Loucy (cell line): Measurements from ENCODE around the gene AP3D1.

Experiments
- H2AFZ ChIP-seq: fragments of 200-600 bp; sonication (generic); 2 replicates; pipeline ENCODE4 v1.6.0; 2016; ENCODE audit warnings: antibody characterized with exemption, mild to moderate bottlenecking, low read length, moderate library complexity
- H3F3A ChIP-seq: fragments of 200-600 bp; 2 replicates; pipeline ENCODE4 v1.6.0; 2016; ENCODE audit warnings: antibody characterized with exemption, low read depth, mild to moderate bottlenecking
- H3K27me3 ChIP-seq: fragments of 200-600 bp; sonication (generic); 2 replicates; pipeline ENCODE4 v1.6.1; 2014; ENCODE audit warnings: low read length, mild to moderate bottlenecking; ENCODE audit not compliant: insufficient read depth, poor library complexity, severe bottlenecking
- H3K36me3 ChIP-seq: fragments of 200-600 bp; sonication (generic); 2 replicates; pipeline ENCODE4 v1.6.1; 2016; ENCODE audit warnings: low read length; ENCODE audit not compliant: insufficient read depth
- H3K4me1 ChIP-seq: fragments of 200-600 bp; sonication (generic); 2 replicates; pipeline ENCODE4 v1.5.1; 2014; ENCODE audit warnings: low read length, mild to moderate bottlenecking; ENCODE audit not compliant: insufficient read depth, poor library complexity, severe bottlenecking
- H3K4me2 ChIP-seq: fragments of 200-600 bp; sonication (generic); 2 replicates; pipeline ENCODE4 v1.6.0; 2014; ENCODE audit warnings: antibody characterized with exemption, low read length, low read depth, mild to moderate bottlenecking; ENCODE audit not compliant: poor library complexity, severe bottlenecking
- H3K4me3 ChIP-seq: fragments of 200-600 bp; sonication (generic); 2 replicates; pipeline ENCODE4 v1.5.1; 2014; ENCODE audit warnings: low read length, mild to moderate bottlenecking, mixed read lengths; ENCODE audit not compliant: poor library complexity, severe bottlenecking
- H3K79me2 ChIP-seq: fragments of 200-600 bp; sonication (generic); 2 replicates; pipeline ENCODE4 v1.6.1; 2014; ENCODE audit warnings: low read length; ENCODE audit not compliant: insufficient read depth
- H3K9ac ChIP-seq: fragments of 200-600 bp; sonication (generic); 2 replicates; pipeline ENCODE4 v1.6.0; 2014; ENCODE audit warnings: mild to moderate bottlenecking, low read depth, low read length, moderate library complexity; ENCODE audit not compliant: poor library complexity, severe bottlenecking
- H3K9me2 ChIP-seq: fragments of 200-600 bp; sonication (generic); replicated peaks from 2 replicates; pipeline ENCODE4 v1.6.1; 2016; ENCODE audit warnings: low read depth, low read length, mixed read lengths
- H3K9me3 ChIP-seq: fragments of 200-600 bp; sonication (generic); 2 replicates; pipeline ENCODE4 v1.6.1; 2014; ENCODE audit warnings: mild to moderate bottlenecking, antibody characterized with exemption, low read length, low read depth; ENCODE audit not compliant: insufficient read depth
- H4K20me1 ChIP-seq: fragments of 200-600 bp; sonication (generic); 2 replicates; pipeline ENCODE4 v1.6.0; 2014; ENCODE audit warnings: antibody characterized with exemption, low read length, mild to moderate bottlenecking; ENCODE audit not compliant: insufficient read depth, poor library complexity, severe bottlenecking
- CTCF ChIP-seq: fragments of 200-600 bp; sonication (generic); conservative IDR thresholded peaks from 2 replicates; pipeline ENCODE4 v1.5.1; 2014; ENCODE audit warnings: mild to moderate bottlenecking, antibody characterized with exemption, low read length
- EZH2phosphoT487 ChIP-seq: fragments of 200-600 bp; IDR thresholded peaks from 2 replicates; pipeline ENCODE4 v1.6.1; 2018; ENCODE audit warnings: antibody characterized with exemption, mild to moderate bottlenecking, moderate library complexity, borderline replicate concordance

The AP3D1 gene

GRCh38 chr19:2187159-2187558 is 35.8 kb upstream of the AP3D1 start:
- Histone ChIP-seq H3K27me3 (no peaks in the 10 kb centered on the region), H3K79me2 (peaks cover 75% of the 10 kb centered on the region), H4K20me1 (peaks cover 51% of the 10 kb centered on the region), H2AFZ (no peak overlapping the region), H3K4me2 (no peak overlapping the region), H3K4me1 (no peaks in the 10 kb centered on the region), H3K4me3 (no peak overlapping the region), H3K9ac (no peak overlapping the region), H3K9me2 (no peaks in the 10 kb centered on the region), H3K9me3 (no peaks in the 10 kb centered on the region), H3F3A (no peaks in the 10 kb centered on the region), H3K36me3 (peaks cover 91% of the 10 kb centered on the region; the same call in 1 of the 2 replicates)
- TF ChIP-seq CTCF (no peak), EZH2phosphoT487 (no peak)

GRCh38 chr19:2186071-2186846 is 34.9 kb upstream of the AP3D1 start:
- peaks cover 83% of the 10 kb centered on the region for H3K79me2 ChIP-seq
- H3K9ac ChIP-seq, result no peak overlapping the region
- H3K9me2 ChIP-seq, result no peaks in the 10 kb centered on the region

GRCh38 chr19:2185734-2186070 is 34.3 kb upstream of the AP3D1 start:
- Histone ChIP-seq H3K36me3 (peaks cover 86% of the 10 kb centered on the region; the same call in 1 of the 2 replicates), H3F3A (no peaks in the 10 kb centered on the region), H3K9me3 (no peaks in the 10 kb centered on the region), H3K9me2 (no peaks in the 10 kb centered on the region), H3K4me1 (no peaks in the 10 kb centered on the region), H3K9ac (no peak overlapping the region), H3K27me3 (no peaks in the 10 kb centered on the region), H4K20me1 (peaks cover 59% of the 10 kb centered on the region), H3K4me2 (no peak overlapping the region), H2AFZ (no peak overlapping the region), H3K79me2 (peaks cover 89% of the 10 kb centered on the region), H3K4me3 (no peak overlapping the region)
- TF ChIP-seq CTCF (no peak), EZH2phosphoT487 (no peak)

More at GRCh38 chr19:2186071-2186846, 34.9 kb upstream of the AP3D1 start:
- peaks cover 55% of the 10 kb centered on the region for H4K20me1 ChIP-seq
- H3K4me1 ChIP-seq, result no peaks in the 10 kb centered on the region
- no peak overlapping the region for H3K4me3 ChIP-seq
- H3K36me3 ChIP-seq, result peaks cover 86% of the 10 kb centered on the region; the same call in 1 of the 2 replicates
- TF ChIP-seq EZH2phosphoT487 (no peak), CTCF (no peak)
- no peak overlapping the region for H2AFZ ChIP-seq
- H3K4me2 ChIP-seq, result no peak overlapping the region
- H3F3A ChIP-seq, result no peaks in the 10 kb centered on the region
- no peaks in the 10 kb centered on the region for H3K27me3 ChIP-seq
- H3K9me3 ChIP-seq, result no peaks in the 10 kb centered on the region
